NCI-H187 (cell line): Measurements from ENCODE around the gene PIGQ.

ENCODE experiments used
- DNase-seq, 2 experiments: peaks; one replicate each; lab custom pipeline; 2025; lab: John Stamatoyannopoulos, UW

Gene PIGQ

GRCh38 chr16:555528-556473 lies 14.0 kb upstream of the PIGQ start:
- no peak for DNase-seq

GRCh38 chr16:556474-557173 lies 13.1 kb upstream of the PIGQ start:
- DNase-seq: no peak

- no peak for DNase-seq
These were observed 12.1 kb upstream of the PIGQ start for GRCh38 chr16:557463-558297.

GRCh38 chr16:558298-559020 lies 11.3 kb upstream of the PIGQ start:
- DNase-seq: no peak

GRCh38 chr16:559021-559380 lies 10.8 kb upstream of the PIGQ start:
- DNase-seq: no peak

GRCh38 chr16:559411-560203 lies 10.2 kb upstream of the PIGQ start:
- DNase-seq: no peak

- DNase-seq: no peak
These were observed 9.5 kb upstream of the PIGQ start, which contains the start of gene PRR35 for GRCh38 chr16:560204-560700. Gene PRR35 (plus strand): TSS chr16:560394. CDS start chr16:563295, 2,901 bp downstream.

GRCh38 chr16:560701-561412 lies 8.9 kb upstream of the PIGQ start:
- no peak for DNase-seq

- DNase-seq: no peak
These were observed 8.4 kb upstream of the PIGQ start for GRCh38 chr16:561413-561794.

- DNase-seq: no peak
These were observed 7.5 kb upstream of the PIGQ start for GRCh38 chr16:561957-562938.

GRCh38 chr16:563072-563644 lies 6.6 kb upstream of the PIGQ start:
- no peak for DNase-seq

GRCh38 chr16:564690-565418 lies 4.9 kb upstream of the PIGQ start:
- DNase-seq: no peak

- no peak for DNase-seq
These were observed 4.1 kb upstream of the PIGQ start for GRCh38 chr16:565419-566330.

GRCh38 chr16:566475-567372 lies 3.0 kb upstream of the PIGQ start, which contains the start of gene NHLRC4:
Gene NHLRC4 (plus strand): TSS chr16:567005. CDS start chr16:568048, 1,043 bp downstream.
- no peak for DNase-seq
